ENCODE results near the gene FCMR.

Gene FCMR

DNA sequence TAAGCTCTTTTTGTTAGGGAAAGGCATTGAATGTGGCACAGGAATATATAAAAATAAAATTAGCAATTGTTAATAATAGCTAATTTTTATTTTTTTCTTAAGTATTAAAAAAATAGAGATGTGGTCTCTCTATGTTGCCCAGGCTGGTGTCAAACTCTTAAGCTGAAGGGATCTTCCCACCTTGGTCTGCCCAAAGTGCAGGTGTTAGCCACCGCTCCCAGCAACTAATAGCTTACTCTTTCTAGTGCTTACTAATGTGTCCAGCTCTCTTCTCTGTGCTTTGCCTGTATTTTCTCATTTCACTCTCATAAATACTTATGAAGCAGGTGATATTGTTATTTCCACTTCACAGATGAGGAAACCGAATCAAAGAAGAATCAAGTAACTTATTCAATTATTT, 37.9 kb downstream of the FCMR start:
- no peaks in the 10 kb centered on the region for H3K27me3 ChIP-seq (ENCODE audit: insufficient read depth, low read depth)

DNA sequence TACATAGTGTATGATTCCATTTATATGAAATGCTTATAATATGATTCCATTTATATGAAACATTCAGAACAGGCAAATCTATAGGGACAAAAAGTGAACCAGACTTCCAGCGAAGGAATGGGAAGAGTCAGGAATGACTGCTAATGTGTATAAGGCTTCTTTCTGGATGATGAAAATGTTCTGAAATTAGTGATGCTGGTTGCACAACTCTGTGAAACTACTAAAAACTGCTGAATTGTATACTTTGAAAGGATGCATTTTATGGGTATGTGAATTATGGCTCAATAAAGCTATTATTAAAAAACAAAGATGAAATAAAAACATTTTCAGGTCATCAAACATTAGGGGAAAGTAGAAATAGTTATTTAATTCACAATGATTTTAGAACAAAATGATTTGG, 38.6 kb downstream of the FCMR start:
- no peaks in the 10 kb centered on the region for H3K27me3 ChIP-seq (ENCODE audit: insufficient read depth, low read depth)
- H3K27ac ChIP-seq: no peak overlapping the region
- no peak overlapping the region for H3K9ac ChIP-seq
- no peak overlapping the region for H2AFZ ChIP-seq (ENCODE audit: low read depth)
- no peaks in the 10 kb centered on the region for H3K36me3 ChIP-seq (ENCODE audit: insufficient read depth)
- peaks cover 16% of the 10 kb centered on the region for H3K4me1 ChIP-seq (ENCODE audit: low read depth, poor library complexity, severe bottlenecking)
- no peak overlapping the region for H3K4me3 ChIP-seq (IDR thresholded peaks at IDR 0.05; ENCODE audit: insufficient read depth, low read depth, low read length)
- H3K79me2 ChIP-seq (ENCODE audit: insufficient read depth, low read depth): no peaks in the 10 kb centered on the region
- peak overlapping the region; percentile 8; the same call in 1 of the 2 replicates for H3K4me2 ChIP-seq
- TF ChIP-seq, protein P1, sequence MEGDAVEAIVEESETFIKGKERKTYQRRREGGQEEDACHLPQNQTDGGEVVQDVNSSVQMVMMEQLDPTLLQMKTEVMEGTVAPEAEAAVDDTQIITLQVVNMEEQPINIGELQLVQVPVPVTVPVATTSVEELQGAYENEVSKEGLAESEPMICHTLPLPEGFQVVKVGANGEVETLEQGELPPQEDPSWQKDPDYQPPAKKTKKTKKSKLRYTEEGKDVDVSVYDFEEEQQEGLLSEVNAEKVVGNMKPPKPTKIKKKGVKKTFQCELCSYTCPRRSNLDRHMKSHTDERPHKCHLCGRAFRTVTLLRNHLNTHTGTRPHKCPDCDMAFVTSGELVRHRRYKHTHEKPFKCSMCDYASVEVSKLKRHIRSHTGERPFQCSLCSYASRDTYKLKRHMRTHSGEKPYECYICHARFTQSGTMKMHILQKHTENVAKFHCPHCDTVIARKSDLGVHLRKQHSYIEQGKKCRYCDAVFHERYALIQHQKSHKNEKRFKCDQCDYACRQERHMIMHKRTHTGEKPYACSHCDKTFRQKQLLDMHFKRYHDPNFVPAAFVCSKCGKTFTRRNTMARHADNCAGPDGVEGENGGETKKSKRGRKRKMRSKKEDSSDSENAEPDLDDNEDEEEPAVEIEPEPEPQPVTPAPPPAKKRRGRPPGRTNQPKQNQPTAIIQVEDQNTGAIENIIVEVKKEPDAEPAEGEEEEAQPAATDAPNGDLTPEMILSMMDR (conservative IDR thresholded peaks at IDR 0.05; ENCODE audit: low read depth, low read length): no peak
- H4K20me1 ChIP-seq (ENCODE audit: insufficient read depth): no peaks in the 10 kb centered on the region

More for the DNA sequence above, 37.9 kb downstream of the FCMR start:
- Histone ChIP-seq H3K9ac (no peak overlapping the region), H3K79me2 (ENCODE audit: insufficient read depth, low read depth) (no peaks in the 10 kb centered on the region), H3K4me2 (no peak overlapping the region), H3K4me1 (ENCODE audit: low read depth, poor library complexity, severe bottlenecking) (peaks cover 22% of the 10 kb centered on the region), H4K20me1 (ENCODE audit: insufficient read depth) (no peaks in the 10 kb centered on the region), H3K36me3 (ENCODE audit: insufficient read depth) (no peaks in the 10 kb centered on the region), H3K27ac (no peak overlapping the region), H2AFZ (ENCODE audit: low read depth) (no peak overlapping the region), H3K4me3 (IDR thresholded peaks at IDR 0.05; ENCODE audit: insufficient read depth, low read depth, low read length) (no peak overlapping the region)
- TF ChIP-seq, protein P1 (conservative IDR thresholded peaks at IDR 0.05; ENCODE audit: low read depth, low read length): no peak

DNA sequence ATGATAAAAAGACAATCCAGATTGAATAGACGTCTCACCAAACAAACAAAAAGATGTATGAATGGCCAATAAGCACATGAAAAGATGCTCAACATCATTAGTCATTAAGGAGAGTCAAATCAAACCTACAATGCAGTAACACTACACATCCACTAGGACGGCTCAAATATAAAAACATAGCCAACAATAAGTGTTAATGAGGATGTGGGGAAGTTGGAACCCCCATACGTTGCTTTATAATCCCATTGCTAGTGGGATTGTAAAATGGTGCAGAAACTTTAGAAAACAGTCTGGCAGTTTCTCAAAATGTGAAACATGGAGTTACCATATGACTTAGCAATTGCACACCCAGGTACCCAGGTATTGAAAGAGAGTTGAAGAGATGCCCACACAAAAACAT, 39.2 kb downstream of the FCMR start:
- Histone ChIP-seq H3K4me1 (ENCODE audit: low read depth, poor library complexity, severe bottlenecking) (peaks cover 14% of the 10 kb centered on the region), H3K4me3 (IDR thresholded peaks at IDR 0.05; ENCODE audit: insufficient read depth, low read depth, low read length) (no peak overlapping the region), H3K27me3 (ENCODE audit: insufficient read depth, low read depth) (no peaks in the 10 kb centered on the region), H4K20me1 (ENCODE audit: insufficient read depth) (no peaks in the 10 kb centered on the region), H3K27ac (no peak overlapping the region), H3K4me2 (no peak overlapping the region), H3K9ac (no peak overlapping the region), H2AFZ (ENCODE audit: low read depth) (no peak overlapping the region), H3K79me2 (ENCODE audit: insufficient read depth, low read depth) (no peaks in the 10 kb centered on the region), H3K36me3 (ENCODE audit: insufficient read depth) (no peaks in the 10 kb centered on the region)
- TF ChIP-seq, protein P1 (conservative IDR thresholded peaks at IDR 0.05; ENCODE audit: low read depth, low read length): peak; percentile 41

DNA sequence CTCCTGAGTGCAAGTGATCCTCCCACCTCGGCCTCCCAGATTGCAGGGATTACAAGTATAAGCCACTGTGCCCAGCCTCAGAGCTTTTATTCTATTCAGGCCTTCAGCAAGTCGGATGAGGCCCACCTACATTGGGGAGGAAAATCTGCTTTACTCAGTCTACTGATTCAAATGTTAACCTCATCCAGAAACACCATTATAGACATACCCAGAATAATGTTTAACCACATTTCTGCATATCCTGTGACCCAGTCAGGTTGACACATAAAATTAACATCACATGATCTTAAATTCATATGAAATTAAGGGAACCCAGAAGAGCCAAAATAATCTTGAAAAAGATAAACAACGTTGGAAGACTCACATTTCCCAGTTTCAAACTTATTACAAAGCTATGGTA, 41.4 kb downstream of the FCMR start:
- H4K20me1 ChIP-seq (ENCODE audit: insufficient read depth): no peaks in the 10 kb centered on the region

More for the DNA sequence above, 41.4 kb downstream of the FCMR start:
- no peak overlapping the region for H3K9ac ChIP-seq
- no peaks in the 10 kb centered on the region for H3K36me3 ChIP-seq (ENCODE audit: insufficient read depth)
- no peak overlapping the region for H2AFZ ChIP-seq (ENCODE audit: low read depth)
- no peak overlapping the region for H3K4me3 ChIP-seq (IDR thresholded peaks at IDR 0.05; ENCODE audit: insufficient read depth, low read depth, low read length)
- no peak overlapping the region for H3K4me2 ChIP-seq
- TF ChIP-seq, protein P1 (conservative IDR thresholded peaks at IDR 0.05; ENCODE audit: low read depth, low read length): no peak
- peaks cover 14% of the 10 kb centered on the region for H3K4me1 ChIP-seq (ENCODE audit: low read depth, poor library complexity, severe bottlenecking)
- H3K27me3 ChIP-seq (ENCODE audit: insufficient read depth, low read depth): no peaks in the 10 kb centered on the region
- H3K79me2 ChIP-seq (ENCODE audit: insufficient read depth, low read depth): no peaks in the 10 kb centered on the region
- no peak overlapping the region for H3K27ac ChIP-seq

Data from KMS-11 (cell line).